HG03521 (cell line): ENCODE measurements around the gene ZKSCAN5.
A peak's percentile ranks its signal among the peaks of the same experiment; 100 is the strongest.
"Not testable (repeated sequence)": the region's sequence is repeated elsewhere in the genome, so short reads cannot be mapped to it uniquely, and the experiment has no call there.

ENCODE experiments used
- ATAC-seq: cut with Tn5 transposase; IDR thresholded peaks from one replicate; pipeline ENCODE4 v1.9.1; 2021; ENCODE audit warnings: mild to moderate bottlenecking, moderate library complexity; ENCODE audit not compliant: unreplicated experiment

Gene ZKSCAN5

DNA sequence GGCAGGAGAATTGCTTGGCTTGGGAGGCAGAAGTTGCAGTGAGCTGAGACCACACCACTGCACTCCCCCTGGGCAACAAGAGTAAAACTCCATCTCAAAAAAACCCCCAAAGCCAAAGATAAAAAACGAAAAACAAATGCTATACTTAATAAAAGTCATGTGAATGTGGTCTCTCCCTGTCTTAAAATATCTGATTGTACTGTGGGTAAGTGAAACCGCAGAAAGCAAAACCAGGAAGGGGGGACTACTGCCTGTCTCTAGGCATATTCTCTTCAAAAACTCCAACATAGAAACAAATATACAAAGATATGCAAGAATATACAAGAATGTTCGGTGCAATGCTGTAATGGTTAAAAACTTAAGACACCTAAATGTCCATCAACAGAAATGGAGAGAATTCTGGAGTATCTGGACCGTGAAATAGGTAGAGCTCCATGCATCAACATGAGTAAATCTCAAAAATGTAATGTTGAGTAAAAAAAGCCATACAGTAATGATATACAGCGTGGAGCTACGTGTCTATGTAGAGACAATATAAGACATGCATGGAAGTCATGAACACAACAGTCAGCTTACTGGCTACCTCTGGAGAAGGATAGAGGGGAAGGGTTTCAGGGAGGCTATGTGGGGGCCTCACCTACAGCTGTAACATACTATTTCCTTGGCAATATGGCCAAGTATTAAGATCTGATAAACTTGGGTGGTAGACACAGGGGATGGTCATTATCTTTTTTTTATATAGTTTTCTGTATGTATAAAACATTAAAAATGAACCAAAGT lies 6.5 kb upstream of the ZKSCAN5 start:
- no peak for ATAC-seq

DNA sequence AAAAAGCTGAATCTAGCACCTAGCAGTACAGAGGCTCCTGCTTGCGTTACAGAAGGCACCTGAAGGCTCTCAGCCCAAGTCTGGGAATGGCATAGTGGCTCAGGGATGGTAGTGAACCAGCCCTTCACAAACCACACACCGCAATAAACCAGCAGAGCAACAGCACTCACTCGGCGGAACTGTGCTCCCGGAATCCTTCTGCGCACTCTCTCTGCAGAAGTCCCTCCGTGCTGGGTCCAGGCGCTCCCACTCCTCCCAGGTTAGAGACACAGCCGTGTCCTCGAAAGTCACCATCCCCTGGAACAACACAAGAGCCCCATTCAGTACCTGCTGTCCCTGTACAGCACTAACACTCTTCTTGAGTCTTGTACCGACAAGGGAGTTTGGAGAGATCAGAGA lies 5.9 kb upstream of the ZKSCAN5 start:
- ATAC-seq, result no peak

DNA sequence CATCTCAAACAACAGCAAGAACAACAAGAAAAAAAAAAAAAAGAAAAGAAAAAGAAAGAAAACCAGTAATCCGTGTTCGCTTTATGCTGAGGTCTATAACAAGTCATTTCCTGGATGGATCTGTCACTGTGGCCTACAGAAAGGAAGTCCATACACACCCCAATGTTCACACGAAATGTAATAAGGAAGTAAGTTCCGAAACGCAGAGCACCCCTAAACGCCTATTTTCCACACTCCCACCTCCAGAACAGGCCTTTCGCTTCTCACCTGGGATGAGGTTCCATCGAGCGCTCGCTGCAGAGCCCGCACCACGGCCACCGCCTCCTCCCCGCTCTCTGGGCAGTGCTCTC lies 5.1 kb upstream of the ZKSCAN5 start:
- peak; percentile 7 for ATAC-seq

GRCh38 chr7:99499721-99500636 lies 4.5 kb upstream of the ZKSCAN5 start, which contains the start of gene ZNF394:
Gene ZNF394, minus strand, starts transcription at chr7:99500281. Its CDS starts 188 bp downstream, at chr7:99500093.
- ATAC-seq, result peak; percentile 41

GRCh38 chr7:99500637-99501009 lies 3.8 kb upstream of the ZKSCAN5 start:
- no peak for ATAC-seq

GRCh38 chr7:99501236-99501635 lies 3.2 kb upstream of the ZKSCAN5 start:
- not testable (repeated sequence) for ATAC-seq

DNA sequence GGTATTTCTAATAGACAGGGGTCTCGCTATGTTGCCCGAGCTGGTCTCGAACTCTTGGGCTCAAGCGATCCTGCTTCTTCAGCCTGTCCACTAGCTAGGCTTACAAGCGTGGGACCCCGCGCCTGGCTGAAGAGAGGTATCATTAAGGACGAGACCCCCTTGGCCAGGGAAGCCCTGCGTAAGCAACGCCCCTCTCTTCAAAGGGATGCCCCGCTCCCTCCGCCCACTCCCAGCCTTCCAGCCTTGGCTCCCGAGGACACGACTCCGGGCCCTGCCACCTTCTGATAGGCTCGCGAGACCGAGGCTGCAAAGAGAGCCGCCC lies 220 bp upstream of the ZKSCAN5 start:
- no peak for ATAC-seq

DNA sequence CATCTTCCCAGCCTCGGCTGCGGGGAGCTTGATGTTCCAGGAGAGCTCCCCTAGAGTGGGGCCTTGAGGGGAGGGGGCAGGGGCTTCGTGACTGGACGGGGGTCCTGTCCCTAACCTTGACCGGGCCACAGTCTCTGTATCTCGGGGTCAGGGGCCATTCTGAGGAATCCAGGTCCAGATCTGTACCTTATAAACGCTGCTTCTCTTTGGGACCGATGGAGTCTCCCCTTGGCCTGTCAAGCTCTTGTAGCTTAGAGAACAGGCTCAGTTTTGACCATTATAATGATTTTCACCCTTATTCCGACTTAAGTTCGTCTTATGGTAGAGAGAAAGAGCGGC lies 831 bp downstream of the ZKSCAN5 start:
- no peak for ATAC-seq

DNA sequence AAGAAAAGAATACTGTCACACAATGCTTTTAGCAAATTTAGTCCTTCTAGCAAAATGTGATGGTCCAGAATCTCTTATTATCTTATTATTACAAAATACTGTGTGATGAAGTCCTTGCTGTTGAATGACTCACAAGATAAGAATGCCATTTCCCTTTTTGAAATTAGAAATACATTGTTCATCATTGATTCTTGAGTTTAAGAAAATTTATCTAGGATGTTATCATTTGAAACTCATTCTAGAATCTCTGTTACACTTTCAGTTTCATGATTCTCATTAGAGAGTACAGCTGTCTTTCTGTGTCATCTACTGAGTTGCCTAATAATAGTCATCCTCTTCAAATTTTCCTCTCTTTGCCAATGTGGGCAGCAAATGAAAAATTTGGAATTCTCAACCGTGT lies 9.6 kb downstream of the ZKSCAN5 start:
- ATAC-seq, result no peak

GRCh38 chr7:99521399-99521798 lies 16.9 kb downstream of the ZKSCAN5 start:
- ATAC-seq, result no peak

GRCh38 chr7:99525713-99526440 lies 21.4 kb downstream of the ZKSCAN5 start:
- no peak for ATAC-seq

GRCh38 chr7:99531354-99531765 lies 26.9 kb downstream of the ZKSCAN5 start:
- ATAC-seq, result no peak

DNA sequence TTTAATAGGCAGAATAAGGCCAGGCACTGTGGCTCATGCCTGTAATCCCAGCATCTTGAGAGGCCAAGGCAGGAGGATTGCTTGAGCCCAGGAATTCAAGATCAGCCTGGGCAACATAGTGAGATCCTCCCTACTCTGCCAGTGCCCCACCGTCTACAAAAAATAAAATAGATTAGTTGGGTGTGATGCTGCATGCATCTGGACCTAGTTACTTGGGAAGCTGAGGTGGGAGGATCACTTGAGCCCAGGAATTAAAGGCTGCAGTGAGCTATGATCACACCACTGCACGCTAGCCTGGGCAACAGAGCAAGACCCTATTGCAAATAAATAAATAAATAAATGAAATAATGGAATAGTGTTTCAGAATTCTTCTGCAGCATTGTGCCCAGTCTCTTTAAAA lies 31.2 kb downstream of the ZKSCAN5 start:
- ATAC-seq, result no peak

DNA sequence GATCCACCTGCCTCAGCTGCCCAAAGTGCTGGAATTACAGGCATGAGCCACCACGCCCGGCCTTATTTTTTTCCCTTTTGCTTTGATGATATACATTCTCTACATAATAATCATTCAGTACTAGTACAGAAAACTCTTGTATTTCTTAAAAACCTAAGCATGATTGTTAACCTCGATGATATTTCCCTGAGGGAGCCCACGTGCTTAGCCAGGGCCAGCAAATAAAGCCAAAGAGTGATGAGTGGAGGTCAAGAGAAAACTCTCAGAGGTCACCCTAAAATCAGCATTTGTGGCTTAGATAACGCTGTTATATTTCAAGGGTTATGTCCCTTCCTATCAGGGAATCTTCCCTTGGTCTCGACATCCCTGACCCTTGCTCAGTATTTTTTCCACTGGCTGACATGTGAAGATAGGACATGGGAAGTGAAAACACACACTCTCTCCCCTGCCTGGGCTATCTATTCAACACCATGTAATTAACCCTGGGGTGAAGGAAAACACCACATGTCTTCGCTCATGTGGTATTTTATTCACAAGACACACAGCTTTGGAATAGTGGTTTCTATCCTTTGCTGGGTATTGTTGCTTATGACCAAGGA lies 34.9 kb downstream of the ZKSCAN5 start:
- no peak for ATAC-seq

DNA sequence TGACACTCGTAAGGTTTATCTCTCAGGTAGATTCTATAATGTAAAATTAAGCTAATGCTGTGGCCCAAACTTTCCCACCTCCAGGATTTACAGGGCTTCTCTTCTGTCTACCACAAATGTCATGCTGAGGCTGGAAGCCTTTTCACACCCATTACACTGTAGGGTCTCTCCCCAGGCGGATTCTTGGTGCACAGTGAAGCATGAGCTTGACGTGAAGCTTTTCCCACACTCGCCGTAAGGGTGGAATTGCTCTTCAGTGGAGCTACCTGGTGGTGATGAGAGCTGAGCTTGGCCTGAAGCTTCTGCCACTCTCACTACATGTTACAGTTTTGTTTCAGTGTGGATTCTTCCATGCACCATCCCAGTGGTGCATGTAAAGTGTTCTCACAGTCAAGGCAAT lies 36.1 kb downstream of the ZKSCAN5 start:
- ATAC-seq, result no peak

- no peak for ATAC-seq
Observed at GRCh38 chr7:99541212-99541611, 36.8 kb downstream of the ZKSCAN5 start.

- no peak for ATAC-seq
Observed at GRCh38 chr7:99543081-99543671, 38.7 kb downstream of the ZKSCAN5 start.

GRCh38 chr7:99543916-99544315 lies 39.5 kb downstream of the ZKSCAN5 start:
- ATAC-seq, result no peak

- ATAC-seq, result not testable (repeated sequence)
Observed at GRCh38 chr7:99545308-99545707, 40.8 kb downstream of the ZKSCAN5 start.

DNA sequence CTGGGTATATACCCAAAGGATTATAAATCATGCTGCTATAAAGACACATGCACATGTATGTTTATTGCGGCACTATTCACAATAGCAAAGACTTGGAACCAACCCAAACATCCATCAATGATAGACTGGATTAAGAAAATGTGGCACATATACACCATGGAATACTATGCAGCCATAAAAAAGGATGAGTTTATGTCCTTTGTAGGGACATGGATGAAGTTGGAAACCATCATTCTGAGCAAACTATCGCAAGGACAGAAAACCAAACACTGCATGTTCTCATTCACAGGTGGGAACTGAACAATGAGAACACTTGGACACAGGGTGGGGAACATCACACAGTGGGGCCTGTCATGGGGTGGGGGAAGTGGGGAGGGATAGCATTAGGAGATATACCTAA lies 45.1 kb downstream of the ZKSCAN5 start:
- ATAC-seq, result not testable (repeated sequence)

- ATAC-seq, result no peak
Observed at GRCh38 chr7:99551334-99551733, 46.9 kb downstream of the ZKSCAN5 start.
